Effector memory CD8-positive, alpha-beta T cell (primary cell): ENCODE results near the gene CA12.

Source experiments
- ATAC-seq: fragments of 150-1000 bp; cut with Tn5 transposase; replicated peaks from 2 replicates; pipeline ENCODE4 v1.10.0; 2021; ENCODE audit warnings: mild to moderate bottlenecking, moderate library complexity
- DNase-seq, 3 experiments: peaks; one replicate each; pipeline ENCODE4 v3.0.0; 2021
- H3K27ac Mint-ChIP-seq, 2 donors: one replicate each; pipeline ENCODE4 v1.8.0; 2022; ENCODE audit warnings: mild to moderate bottlenecking in 2 of 2, mixed read lengths in 2 of 2, moderate library complexity in 2 of 2
- H3K27me3 Mint-ChIP-seq, 2 donors: one replicate each; pipeline ENCODE4 v1.8.0; 2022; ENCODE audit warnings: mixed read lengths in 2 of 2
- H3K36me3 Mint-ChIP-seq: one replicate; pipeline ENCODE4 v1.8.0; 2022; ENCODE audit warnings: mild to moderate bottlenecking, moderate library complexity, mixed read lengths; ENCODE audit not compliant: insufficient read depth
- H3K4me1 Mint-ChIP-seq, 2 donors: one replicate each; pipeline ENCODE4 v1.8.0; 2022; ENCODE audit warnings: low read depth in 2 of 2, mixed read lengths in 2 of 2
- H3K4me3 Mint-ChIP-seq, 2 donors: one replicate each; pipeline ENCODE4 v1.8.0; 2022; ENCODE audit warnings: mild to moderate bottlenecking in 2 of 2, mixed read lengths in 2 of 2, moderate library complexity in 2 of 2
- H3K9me3 Mint-ChIP-seq, 2 donors: one replicate each; pipeline ENCODE4 v1.8.0; 2022; ENCODE audit warnings: mixed read lengths in 2 of 2

CA12 gene

GRCh38 chr15:63392361-63393009 is 10.8 kb upstream of the CA12 start:
- H3K27me3 Mint-ChIP-seq: peaks cover 44 to 53% of the 10 kb centered on the region in 2 donors
- H3K27ac Mint-ChIP-seq: no peak overlapping the region
- H3K36me3 Mint-ChIP-seq: no peaks in the 10 kb centered on the region
- peaks cover 0 to 9% of the 10 kb centered on the region in 2 donors for H3K4me1 Mint-ChIP-seq
- no peak overlapping the region for H3K4me3 Mint-ChIP-seq
- no peak for DNase-seq
- no peak for ATAC-seq
- H3K9me3 Mint-ChIP-seq: no peaks in the 10 kb centered on the region

- no peak overlapping the region for H3K27ac Mint-ChIP-seq
- ATAC-seq (no peak), DNase-seq (no peak)
- no peak overlapping the region for H3K4me3 Mint-ChIP-seq
- H3K4me1 Mint-ChIP-seq: peaks cover 0 to 9% of the 10 kb centered on the region in 2 donors
- no peaks in the 10 kb centered on the region for H3K36me3 Mint-ChIP-seq
- H3K27me3 Mint-ChIP-seq: peaks cover 50 to 60% of the 10 kb centered on the region in 2 donors
- no peaks in the 10 kb centered on the region for H3K9me3 Mint-ChIP-seq
These were observed 10.2 kb upstream of the CA12 start for GRCh38 chr15:63391669-63392360.

- Mint-ChIP-seq H3K27ac (no peak overlapping the region), H3K36me3 (no peaks in the 10 kb centered on the region), H3K27me3 (peaks cover 52 to 63% of the 10 kb centered on the region in 2 donors), H3K4me3 (no peak overlapping the region), H3K9me3 (no peaks in the 10 kb centered on the region), H3K4me1 (peaks cover 0 to 9% of the 10 kb centered on the region in 2 donors)
- DNase-seq (no peak), ATAC-seq (no peak)
These were observed 9.0 kb upstream of the CA12 start for GRCh38 chr15:63390689-63391088.

GRCh38 chr15:63389902-63390670 is 8.4 kb upstream of the CA12 start:
- H3K27ac Mint-ChIP-seq: no peak overlapping the region
- H3K36me3 Mint-ChIP-seq: no peaks in the 10 kb centered on the region
- peaks cover 46 to 63% of the 10 kb centered on the region in 2 donors for H3K27me3 Mint-ChIP-seq
- peaks cover 0 to 9% of the 10 kb centered on the region in 2 donors for H3K4me1 Mint-ChIP-seq
- DNase-seq (no peak), ATAC-seq (no peak)
- H3K4me3 Mint-ChIP-seq: no peak overlapping the region
- H3K9me3 Mint-ChIP-seq: no peaks in the 10 kb centered on the region

GRCh38 chr15:63388511-63388910 is 6.9 kb upstream of the CA12 start:
- Mint-ChIP-seq H3K36me3 (no peaks in the 10 kb centered on the region), H3K4me3 (no peak overlapping the region), H3K9me3 (no peaks in the 10 kb centered on the region), H3K27me3 (peaks cover 53 to 71% of the 10 kb centered on the region in 2 donors), H3K27ac (no peak overlapping the region), H3K4me1 (peaks cover 0 to 9% of the 10 kb centered on the region in 2 donors)
- no peak for ATAC-seq
- DNase-seq: no peak

GRCh38 chr15:63387748-63388493 is 6.3 kb upstream of the CA12 start:
- no peak for DNase-seq
- no peaks in the 10 kb centered on the region for H3K9me3 Mint-ChIP-seq
- peaks cover 58 to 77% of the 10 kb centered on the region in 2 donors for H3K27me3 Mint-ChIP-seq
- no peak overlapping the region for H3K4me3 Mint-ChIP-seq
- peaks cover 0 to 9% of the 10 kb centered on the region in 2 donors for H3K4me1 Mint-ChIP-seq
- ATAC-seq: no peak
- no peaks in the 10 kb centered on the region for H3K36me3 Mint-ChIP-seq
- no peak overlapping the region for H3K27ac Mint-ChIP-seq

GRCh38 chr15:63385911-63386531 is 4.4 kb upstream of the CA12 start:
- ATAC-seq (no peak), DNase-seq (no peak)
- no peaks in the 10 kb centered on the region for H3K36me3 Mint-ChIP-seq
- H3K4me1 Mint-ChIP-seq: peaks cover 3 to 7% of the 10 kb centered on the region in 2 donors
- H3K27ac Mint-ChIP-seq: no peak overlapping the region
- no peaks in the 10 kb centered on the region for H3K9me3 Mint-ChIP-seq
- H3K4me3 Mint-ChIP-seq: no peak overlapping the region
- peaks cover 57 to 86% of the 10 kb centered on the region in 2 donors for H3K27me3 Mint-ChIP-seq

GRCh38 chr15:63384906-63385305 is 3.3 kb upstream of the CA12 start:
- DNase-seq: no peak
- Mint-ChIP-seq H3K36me3 (no peaks in the 10 kb centered on the region), H3K4me1 (peaks cover 3 to 7% of the 10 kb centered on the region in 2 donors), H3K4me3 (no peak overlapping the region), H3K27me3 (peaks cover 59 to 89% of the 10 kb centered on the region in 2 donors), H3K27ac (no peak overlapping the region), H3K9me3 (no peaks in the 10 kb centered on the region)
- no peak for ATAC-seq

- Mint-ChIP-seq H3K4me1 (peaks cover 3 to 7% of the 10 kb centered on the region in 2 donors), H3K4me3 (no peak overlapping the region), H3K36me3 (no peaks in the 10 kb centered on the region), H3K9me3 (no peaks in the 10 kb centered on the region), H3K27me3 (peaks cover 71 to 92% of the 10 kb centered on the region in 2 donors), H3K27ac (no peak overlapping the region)
- DNase-seq (no peak), ATAC-seq (no peak)
These were observed 1.5 kb upstream of the CA12 start for GRCh38 chr15:63382966-63383710.

GRCh38 chr15:63380808-63381282 is 801 bp downstream of the CA12 start:
- no peaks in the 10 kb centered on the region for H3K9me3 Mint-ChIP-seq
- H3K27me3 Mint-ChIP-seq: peaks cover 75 to 100% of the 10 kb centered on the region in 2 donors
- no peak for ATAC-seq
- no peak for DNase-seq
- H3K4me3 Mint-ChIP-seq: peak overlapping the region in 1 of 2 donors; percentile 36
- peak overlapping the region in 1 of 2 donors; percentile 15 for H3K27ac Mint-ChIP-seq
- peaks cover 3 to 7% of the 10 kb centered on the region in 2 donors for H3K4me1 Mint-ChIP-seq
- no peaks in the 10 kb centered on the region for H3K36me3 Mint-ChIP-seq

GRCh38 chr15:63380151-63380807 is 1.4 kb downstream of the CA12 start:
- H3K27ac Mint-ChIP-seq: no peak overlapping the region
- H3K36me3 Mint-ChIP-seq: no peaks in the 10 kb centered on the region
- H3K27me3 Mint-ChIP-seq: peaks cover 78 to 95% of the 10 kb centered on the region in 2 donors
- no peaks in the 10 kb centered on the region for H3K9me3 Mint-ChIP-seq
- ATAC-seq (no peak), DNase-seq (no peak)
- peaks cover 3 to 7% of the 10 kb centered on the region in 2 donors for H3K4me1 Mint-ChIP-seq
- H3K4me3 Mint-ChIP-seq: no peak overlapping the region
